GM23338 (cell line): ENCODE measurements around the gene GPSM1. TPM values are rescaled to one million over a fixed set of nuclear protein-coding genes. Genes with fewer than 3 reads are reported as not detected.

Experiments used
- ATAC-seq: fragments of 200-7000 bp; cut with Tn5 transposase; 3 replicates; pipeline ENCODE4 v1.9.1; 2020
- DNase-seq: peaks from one replicate; pipeline ENCODE4 v3.0.0-alpha.2; 2015; ENCODE audit warnings: low spot score
- H2AFZ ChIP-seq: fragments of 200-600 bp; sonication (generic); 2 replicates; pipeline ENCODE4 v1.8.0; 2016; ENCODE audit warnings: antibody characterized with exemption, mild to moderate bottlenecking, moderate library complexity
- H3F3A ChIP-seq: fragments of 200-600 bp; sonication (generic); replicated peaks from 2 replicates; pipeline ENCODE4 v1.8.0; 2017; ENCODE audit warnings: antibody characterized with exemption, mixed run types, low read depth
- H3K27ac ChIP-seq: fragments of 200-600 bp; sonication (generic); 2 replicates; pipeline ENCODE4 v1.6.1; 2016; ENCODE audit warnings: low read depth
- H3K27me3 ChIP-seq: fragments of 200-600 bp; sonication (generic); 2 replicates; pipeline ENCODE4 v1.8.0; 2016; ENCODE audit warnings: mild to moderate bottlenecking, mixed run types, moderate library complexity; ENCODE audit not compliant: insufficient read depth
- H3K36me3 ChIP-seq: fragments of 200-600 bp; sonication (generic); 2 replicates; pipeline ENCODE4 v1.8.0; 2016; ENCODE audit warnings: mild to moderate bottlenecking; ENCODE audit not compliant: insufficient read depth
- H3K4me1 ChIP-seq: fragments of 200-600 bp; sonication (generic); 2 replicates; pipeline ENCODE4 v1.8.0; 2016; ENCODE audit warnings: mild to moderate bottlenecking, moderate library complexity; ENCODE audit not compliant: insufficient read depth
- H3K4me2 ChIP-seq: fragments of 200-600 bp; sonication (generic); 2 replicates; pipeline ENCODE4 v1.7.1; 2017; ENCODE audit warnings: mixed run types
- H3K4me3 ChIP-seq: fragments of 200-600 bp; sonication (generic); 2 replicates; pipeline ENCODE4 v1.6.1; 2016; ENCODE audit warnings: mixed run types
- H3K79me2 ChIP-seq: fragments of 200-600 bp; sonication (generic); replicated peaks from 2 replicates; pipeline ENCODE4 v1.8.0; 2017; ENCODE audit warnings: mild to moderate bottlenecking; ENCODE audit not compliant: insufficient read depth
- H3K9me2 ChIP-seq: fragments of 200-600 bp; sonication (generic); 2 replicates; pipeline ENCODE4 v1.8.0; 2017; ENCODE audit not compliant: insufficient read depth
- H4K20me1 ChIP-seq: fragments of 200-600 bp; sonication (generic); replicated peaks from 2 replicates; pipeline ENCODE4 v1.8.0; 2017; ENCODE audit warnings: mild to moderate bottlenecking; ENCODE audit not compliant: insufficient read depth
- H3K27ac Mint-ChIP-seq: 2 replicates; pipeline ENCODE4 v1.8.0; 2020; ENCODE audit warnings: inconsistent platforms, mild to moderate bottlenecking, moderate library complexity, mixed read lengths
- H3K27me3 Mint-ChIP-seq: 3 replicates; pipeline ENCODE4 v1.8.0; 2022; ENCODE audit warnings: low read depth, mild to moderate bottlenecking, moderate library complexity, mixed read lengths, inconsistent platforms; ENCODE audit not compliant: insufficient read depth, poor library complexity
- H3K36me3 Mint-ChIP-seq: 3 replicates; pipeline ENCODE4 v1.8.0; 2021; ENCODE audit warnings: low read depth, mild to moderate bottlenecking, inconsistent platforms, moderate library complexity, mixed read lengths
- H3K4me1 Mint-ChIP-seq: 3 replicates; pipeline ENCODE4 v1.8.0; 2020; ENCODE audit warnings: mild to moderate bottlenecking, inconsistent platforms, mixed read lengths
- H3K4me3 Mint-ChIP-seq: 3 replicates; pipeline ENCODE4 v1.8.0; 2021; ENCODE audit warnings: moderate library complexity, mild to moderate bottlenecking, inconsistent platforms, mixed read lengths
- H3K9me3 Mint-ChIP-seq: 3 replicates; pipeline ENCODE4 v1.8.0; 2020; ENCODE audit warnings: moderate library complexity, mild to moderate bottlenecking, inconsistent platforms, mixed read lengths
- ETS1 ChIP-seq: IDR thresholded peaks from 2 replicates; pipeline ENCODE4 v1.6.1; 2016; ENCODE audit warnings: antibody characterized with exemption
- EZH2phosphoT487 ChIP-seq: fragments of 200-600 bp; sonication (generic); IDR thresholded peaks from one replicate; pipeline ENCODE4 v1.8.1; 2018; ENCODE audit warnings: antibody characterized with exemption; ENCODE audit not compliant: unreplicated experiment
- JUNB ChIP-seq: IDR thresholded peaks from one replicate; pipeline ENCODE4 v1.6.1; 2016; ENCODE audit warnings: antibody characterized with exemption; ENCODE audit not compliant: unreplicated experiment
- NANOG ChIP-seq: IDR thresholded peaks from 2 replicates; pipeline ENCODE4 v1.6.1; 2016; ENCODE audit warnings: antibody characterized with exemption, borderline replicate concordance
- POLR2AphosphoS5 ChIP-seq: IDR thresholded peaks from 2 replicates; pipeline ENCODE4 v1.6.1; 2016; ENCODE audit warnings: antibody characterized with exemption, low read depth
- STAT1 ChIP-seq: IDR thresholded peaks from one replicate; pipeline ENCODE4 v1.6.1; 2016; ENCODE audit warnings: antibody characterized with exemption; ENCODE audit not compliant: unreplicated experiment
- ZNF114 ChIP-seq: fragments of 250-450 bp; sonication (Bioruptor Pico); IDR thresholded peaks from 2 replicates; pipeline ENCODE4 v1.5.0; 2020; ENCODE audit warnings: mild to moderate bottlenecking, moderate library complexity
- ZNF462 ChIP-seq: fragments of 250-450 bp; sonication (Bioruptor Pico); IDR thresholded peaks from 2 replicates; pipeline ENCODE4 v1.5.0; 2020; ENCODE audit warnings: mild to moderate bottlenecking, moderate library complexity
- polyA plus RNA-seq: library from polyadenylated mRNA; unstranded; fragments of >200 nt; fragmentation: Nextera tagmentation; extraction: Ambion mirVana; gene quantifications from 2 replicates; pipeline ENCODE4 v1.2.1, GENCODE V29; 2016
- total RNA-seq: library from RNA; depleted of rRNA; stranded (reverse); fragments of >200 nt; shearing (Covaris generic); gene quantifications from 2 replicates; pipeline ENCODE4 v1.2.3, GENCODE V29; 2014

Gene GPSM1
- total and polyA plus RNA-seq, 2 experiments from 2014 or later, result 4.8 to 23.2 TPM

GRCh38 chr9:136353757-136354488, 26.6 kb downstream of the GPSM1 start (continued):
- TF ChIP-seq STAT1, result no peak
- TF ChIP-seq POLR2AphosphoS5, result no peak
- TF ChIP-seq ETS1, result no peak
- TF ChIP-seq NANOG, result no peak
- no peak for TF ChIP-seq ZNF462 (CRISPR knock-in tag)

- Histone ChIP-seq H4K20me1 (no peaks in the 10 kb centered on the region), H3K27ac (no peak overlapping the region), H3K9me2 (no peaks in the 10 kb centered on the region), H3K27me3 (no peaks in the 10 kb centered on the region), H3F3A (no peaks in the 10 kb centered on the region), H2AFZ (no peak overlapping the region), H3K4me1 (no peaks in the 10 kb centered on the region), H3K36me3 (no peaks in the 10 kb centered on the region), H3K4me3 (no peak overlapping the region), H3K4me2 (no peak overlapping the region), H3K79me2 (no peaks in the 10 kb centered on the region)
- Mint-ChIP-seq H3K4me3 (no peak overlapping the region), H3K27ac (no peak overlapping the region), H3K4me1 (no peaks in the 10 kb centered on the region), H3K36me3 (no peaks in the 10 kb centered on the region), H3K9me3 (no peaks in the 10 kb centered on the region), H3K27me3 (peaks cover 7% of the 10 kb centered on the region)
- DNase-seq (no peak), ATAC-seq (no peak)
- no peak for TF ChIP-seq STAT1
- TF ChIP-seq EZH2phosphoT487, result no peak
- TF ChIP-seq ZNF114 (CRISPR knock-in tag), result no peak
- TF ChIP-seq NANOG, result no peak
- TF ChIP-seq ZNF462 (CRISPR knock-in tag), result no peak
- no peak for TF ChIP-seq JUNB
- no peak for TF ChIP-seq POLR2AphosphoS5
These were observed 27.3 kb downstream of the GPSM1 start for GRCh38 chr9:136354592-136355085.
